Measurements from ENCODE around the gene CSNK2A3.

CSNK2A3 gene

GRCh38 chr11:11334607-11335006, 18.4 kb downstream of the CSNK2A3 start:
- no peak for DNase-seq

- DNase-seq = no peak
Measured at GRCh38 chr11:11332141-11332710, 20.8 kb downstream of the CSNK2A3 start.

- DNase-seq = no peak
Measured at GRCh38 chr11:11329062-11329806, 23.8 kb downstream of the CSNK2A3 start.

GRCh38 chr11:11324090-11324489, 29.0 kb downstream of the CSNK2A3 start:
- no peak for DNase-seq

GRCh38 chr11:11322101-11322500, 30.9 kb downstream of the CSNK2A3 start:
- no peak for DNase-seq

- DNase-seq = no peak
Measured at GRCh38 chr11:11320825-11321224, 32.2 kb downstream of the CSNK2A3 start.

- no peak for DNase-seq
Measured at GRCh38 chr11:11318961-11319360, 34.1 kb downstream of the CSNK2A3 start.

GRCh38 chr11:11318461-11318860, 34.6 kb downstream of the CSNK2A3 start:
- no peak for DNase-seq

- no peak for DNase-seq
Measured at GRCh38 chr11:11316651-11317230, 36.3 kb downstream of the CSNK2A3 start.

GRCh38 chr11:11313902-11314692, 39.0 kb downstream of the CSNK2A3 start:
- DNase-seq = no peak

GRCh38 chr11:11313426-11313825, 39.6 kb downstream of the CSNK2A3 start:
- no peak for DNase-seq

- DNase-seq = no peak
Measured at GRCh38 chr11:11312738-11313137, 40.3 kb downstream of the CSNK2A3 start.

- peak; percentile 4 to 79 for DNase-seq
Measured at GRCh38 chr11:11311169-11311568, 41.9 kb downstream of the CSNK2A3 start.

GRCh38 chr11:11309906-11310305, 43.1 kb downstream of the CSNK2A3 start:
- DNase-seq = no peak

GRCh38 chr11:11308249-11308648, 44.8 kb downstream of the CSNK2A3 start:
- DNase-seq = no peak

GRCh38 chr11:11306855-11307254, 46.2 kb downstream of the CSNK2A3 start:
- DNase-seq = no peak

- DNase-seq = no peak
Measured at GRCh38 chr11:11304550-11304949, 48.5 kb downstream of the CSNK2A3 start.

- no peak for DNase-seq
Measured at GRCh38 chr11:11302565-11302964, 50.5 kb downstream of the CSNK2A3 start.
